ENCODE results near the gene PRSS50.

PRSS50 gene

DNA sequence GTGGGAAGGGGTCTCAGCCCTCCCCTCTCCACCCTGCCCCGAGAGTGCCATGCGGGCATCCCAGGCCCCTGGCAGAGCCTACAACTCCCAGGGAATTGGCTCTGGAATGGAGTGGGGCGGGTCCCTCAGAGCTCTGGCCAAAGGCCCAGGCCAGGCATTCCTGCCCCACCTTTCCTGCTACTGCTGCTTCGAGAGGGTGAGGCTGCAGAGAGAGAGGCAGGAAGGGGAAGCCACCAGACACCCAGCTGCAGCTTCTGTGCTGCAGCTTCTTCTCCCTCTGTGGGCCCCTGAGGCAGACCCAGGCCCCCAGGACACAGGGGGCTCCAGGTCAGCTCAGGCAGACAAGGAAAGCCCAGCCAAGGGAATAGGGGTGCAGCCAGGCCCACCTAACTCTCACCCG lies 26.9 kb downstream of the PRSS50 start:
- Histone ChIP-seq H3K4me1 (no peaks in the 10 kb centered on the region), H3K4me3 (ENCODE audit: low read depth, low read length) (no peak overlapping the region)
- no peak for DNase-seq

DNA sequence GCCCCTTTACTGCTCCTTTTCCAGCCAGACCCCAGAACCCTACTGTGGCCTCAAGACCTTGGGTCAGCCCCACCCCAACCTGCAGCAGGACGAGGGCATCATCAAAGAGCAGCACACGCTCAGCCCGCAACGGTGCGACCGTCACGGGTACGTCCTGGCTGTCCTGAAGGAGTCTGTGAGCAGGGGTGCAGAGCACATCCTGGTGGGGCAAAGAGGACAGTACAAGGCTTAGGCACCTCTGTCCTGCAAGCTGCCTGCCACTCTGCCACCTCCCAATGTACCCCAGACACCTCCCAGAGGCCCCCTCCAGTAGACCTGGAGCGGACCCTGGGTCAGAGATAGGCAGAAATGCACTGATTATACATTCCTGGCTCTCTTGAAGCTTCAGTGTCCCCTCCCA lies 32.2 kb downstream of the PRSS50 start:
- no peaks in the 10 kb centered on the region for H3K9me3 ChIP-seq
- TF ChIP-seq, protein P1, sequence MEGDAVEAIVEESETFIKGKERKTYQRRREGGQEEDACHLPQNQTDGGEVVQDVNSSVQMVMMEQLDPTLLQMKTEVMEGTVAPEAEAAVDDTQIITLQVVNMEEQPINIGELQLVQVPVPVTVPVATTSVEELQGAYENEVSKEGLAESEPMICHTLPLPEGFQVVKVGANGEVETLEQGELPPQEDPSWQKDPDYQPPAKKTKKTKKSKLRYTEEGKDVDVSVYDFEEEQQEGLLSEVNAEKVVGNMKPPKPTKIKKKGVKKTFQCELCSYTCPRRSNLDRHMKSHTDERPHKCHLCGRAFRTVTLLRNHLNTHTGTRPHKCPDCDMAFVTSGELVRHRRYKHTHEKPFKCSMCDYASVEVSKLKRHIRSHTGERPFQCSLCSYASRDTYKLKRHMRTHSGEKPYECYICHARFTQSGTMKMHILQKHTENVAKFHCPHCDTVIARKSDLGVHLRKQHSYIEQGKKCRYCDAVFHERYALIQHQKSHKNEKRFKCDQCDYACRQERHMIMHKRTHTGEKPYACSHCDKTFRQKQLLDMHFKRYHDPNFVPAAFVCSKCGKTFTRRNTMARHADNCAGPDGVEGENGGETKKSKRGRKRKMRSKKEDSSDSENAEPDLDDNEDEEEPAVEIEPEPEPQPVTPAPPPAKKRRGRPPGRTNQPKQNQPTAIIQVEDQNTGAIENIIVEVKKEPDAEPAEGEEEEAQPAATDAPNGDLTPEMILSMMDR (IDR thresholded peaks at IDR 0.05; ENCODE audit: low read depth, low read length): no peak
- DNase-seq: no peak
- H3K36me3 ChIP-seq: no peaks in the 10 kb centered on the region
- H3K4me3 ChIP-seq (ENCODE audit: low read depth, low read length): no peak overlapping the region
- H3K4me1 ChIP-seq: no peaks in the 10 kb centered on the region
- H3K27me3 ChIP-seq: no peaks in the 10 kb centered on the region

More for the DNA sequence above, 26.9 kb downstream of the PRSS50 start:
- no peaks in the 10 kb centered on the region for H3K27me3 ChIP-seq
- H3K9me3 ChIP-seq: no peaks in the 10 kb centered on the region
- H3K36me3 ChIP-seq: no peaks in the 10 kb centered on the region
- TF ChIP-seq, protein P1 (IDR thresholded peaks at IDR 0.05; ENCODE audit: low read depth, low read length): no peak

DNA sequence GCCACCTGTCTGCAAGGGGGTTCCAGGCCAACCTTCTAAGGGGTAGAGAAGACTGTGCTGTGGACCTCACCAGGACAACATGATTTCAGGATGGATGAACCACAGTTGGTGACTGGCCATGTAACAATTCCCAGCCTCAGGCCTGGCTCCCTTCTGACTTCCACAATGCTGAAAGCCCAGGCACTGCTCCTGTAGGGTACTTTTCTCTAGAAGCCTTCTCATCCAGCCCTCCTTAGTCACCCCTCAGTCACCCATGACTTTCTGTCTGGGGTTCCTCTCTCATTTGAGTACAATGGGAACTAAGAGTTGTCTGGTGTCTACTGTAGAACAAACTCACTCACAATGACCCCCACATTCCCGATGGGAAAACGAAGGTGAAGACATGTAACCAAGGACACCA lies 32.8 kb downstream of the PRSS50 start:
- Histone ChIP-seq H3K9me3 (no peaks in the 10 kb centered on the region), H3K36me3 (no peaks in the 10 kb centered on the region), H3K4me1 (no peaks in the 10 kb centered on the region), H3K27me3 (no peaks in the 10 kb centered on the region), H3K4me3 (ENCODE audit: low read depth, low read length) (no peak overlapping the region)
- DNase-seq: no peak
- TF ChIP-seq, protein P1 (IDR thresholded peaks at IDR 0.05; ENCODE audit: low read depth, low read length): no peak

DNA sequence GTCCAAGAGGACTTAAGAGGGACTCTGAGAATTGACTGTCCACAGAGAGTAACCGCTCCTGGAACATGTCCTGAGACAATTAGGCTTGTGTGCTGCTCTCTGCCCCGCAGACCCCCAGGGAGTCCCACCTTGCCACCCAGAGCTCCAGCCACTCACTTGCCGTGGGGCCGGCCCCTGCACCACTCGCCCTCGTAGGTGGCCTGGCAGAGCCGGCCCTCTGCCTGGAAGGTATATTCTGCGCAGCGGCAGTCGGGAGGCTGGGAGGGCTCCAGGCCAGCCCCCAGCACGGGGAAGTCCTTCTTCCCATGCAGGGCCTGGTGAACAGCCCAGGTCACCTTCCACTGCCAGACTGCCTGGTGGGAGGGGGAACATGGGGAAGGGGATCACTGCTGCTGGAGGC lies 34.7 kb downstream of the PRSS50 start:
- H3K9me3 ChIP-seq: no peaks in the 10 kb centered on the region
- TF ChIP-seq, protein P1 (IDR thresholded peaks at IDR 0.05; ENCODE audit: low read depth, low read length): no peak
- no peaks in the 10 kb centered on the region for H3K4me1 ChIP-seq
- no peak overlapping the region for H3K4me3 ChIP-seq (ENCODE audit: low read depth, low read length)
- no peak for DNase-seq
- H3K36me3 ChIP-seq: no peaks in the 10 kb centered on the region
- no peaks in the 10 kb centered on the region for H3K27me3 ChIP-seq

DNA sequence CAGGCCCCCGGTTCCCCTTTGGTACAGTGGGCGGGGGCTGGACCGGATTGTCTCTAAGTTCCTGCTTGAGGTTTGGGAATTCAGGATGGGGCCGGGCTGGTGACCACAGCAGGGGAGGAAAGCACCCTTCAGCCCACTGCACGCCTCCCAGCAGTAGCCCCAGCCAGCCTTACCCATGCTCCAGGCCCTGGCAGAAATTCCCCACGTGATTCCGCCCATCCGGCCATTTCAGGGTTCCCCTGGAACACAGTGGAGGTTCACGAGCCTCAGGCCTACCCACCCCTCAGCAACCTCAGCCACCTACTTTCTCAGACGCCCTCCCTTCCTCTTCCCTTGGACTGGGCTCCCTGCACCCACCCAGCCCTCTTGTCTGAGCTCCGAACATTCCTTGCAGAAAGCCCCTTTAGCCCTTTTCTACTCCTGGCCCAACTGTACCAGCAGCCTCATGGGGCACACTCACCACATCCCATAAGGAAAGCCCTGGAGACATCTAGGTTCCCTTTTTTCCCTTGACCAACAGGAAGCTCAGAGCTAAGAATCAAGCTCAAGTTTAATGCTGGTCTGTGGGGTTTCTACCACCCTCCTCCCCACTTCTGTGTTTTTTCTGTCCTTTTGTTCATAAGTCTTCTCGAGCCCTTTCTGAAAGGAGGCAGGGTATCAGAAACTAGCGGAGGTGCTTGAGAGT lies 35.7 kb downstream of the PRSS50 start:
- Histone ChIP-seq H3K36me3 (no peaks in the 10 kb centered on the region), H3K4me1 (no peaks in the 10 kb centered on the region), H3K9me3 (no peaks in the 10 kb centered on the region), H3K27me3 (no peaks in the 10 kb centered on the region), H3K4me3 (ENCODE audit: low read depth, low read length) (no peak overlapping the region)
- TF ChIP-seq, protein P1 (IDR thresholded peaks at IDR 0.05; ENCODE audit: low read depth, low read length): no peak
- no peak for DNase-seq

DNA sequence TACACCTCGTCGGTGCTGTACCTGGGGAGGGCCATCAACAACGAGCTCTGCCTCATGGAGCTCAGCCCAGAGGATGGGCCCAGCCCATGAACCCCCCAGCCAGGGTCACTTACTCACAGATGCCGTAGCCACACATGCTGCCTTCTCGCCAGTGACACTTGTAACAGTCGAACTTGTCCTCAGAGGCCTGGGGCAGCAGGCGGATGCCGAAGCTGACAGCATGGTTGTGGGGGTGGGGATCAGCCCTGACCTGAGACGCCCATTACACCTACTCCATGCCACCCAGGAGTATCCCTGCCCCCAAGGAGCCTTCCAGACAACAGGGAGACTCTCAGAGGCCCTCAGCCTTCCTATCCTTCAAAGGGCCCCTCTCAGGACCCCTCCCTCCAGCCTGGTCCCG lies 36.3 kb downstream of the PRSS50 start:
- no peak for DNase-seq
- TF ChIP-seq, protein P1 (IDR thresholded peaks at IDR 0.05; ENCODE audit: low read depth, low read length): no peak
- H3K9me3 ChIP-seq: no peaks in the 10 kb centered on the region
- no peaks in the 10 kb centered on the region for H3K4me1 ChIP-seq
- H3K4me3 ChIP-seq (ENCODE audit: low read depth, low read length): no peak overlapping the region
- no peaks in the 10 kb centered on the region for H3K36me3 ChIP-seq
- H3K27me3 ChIP-seq: no peaks in the 10 kb centered on the region
